K562 treated with DMSO at 1 percent for 4 hours (cell line): ENCODE results near the gene ZNF84. TPM values are rescaled to one million over a fixed set of nuclear protein-coding genes. Genes with fewer than 3 reads are reported as not detected.

Experiments used
- total RNA-seq: library from RNA; unstranded; fragments of 300-600 nt; gene quantifications from 2 replicates; pipeline ENCODE4 v1.2.3, GENCODE V29; 2022; ENCODE audit not compliant: insufficient read depth

The ZNF84 gene
- 7.4 and 8.2 TPM in 2 replicates for total RNA-seq

DNA sequence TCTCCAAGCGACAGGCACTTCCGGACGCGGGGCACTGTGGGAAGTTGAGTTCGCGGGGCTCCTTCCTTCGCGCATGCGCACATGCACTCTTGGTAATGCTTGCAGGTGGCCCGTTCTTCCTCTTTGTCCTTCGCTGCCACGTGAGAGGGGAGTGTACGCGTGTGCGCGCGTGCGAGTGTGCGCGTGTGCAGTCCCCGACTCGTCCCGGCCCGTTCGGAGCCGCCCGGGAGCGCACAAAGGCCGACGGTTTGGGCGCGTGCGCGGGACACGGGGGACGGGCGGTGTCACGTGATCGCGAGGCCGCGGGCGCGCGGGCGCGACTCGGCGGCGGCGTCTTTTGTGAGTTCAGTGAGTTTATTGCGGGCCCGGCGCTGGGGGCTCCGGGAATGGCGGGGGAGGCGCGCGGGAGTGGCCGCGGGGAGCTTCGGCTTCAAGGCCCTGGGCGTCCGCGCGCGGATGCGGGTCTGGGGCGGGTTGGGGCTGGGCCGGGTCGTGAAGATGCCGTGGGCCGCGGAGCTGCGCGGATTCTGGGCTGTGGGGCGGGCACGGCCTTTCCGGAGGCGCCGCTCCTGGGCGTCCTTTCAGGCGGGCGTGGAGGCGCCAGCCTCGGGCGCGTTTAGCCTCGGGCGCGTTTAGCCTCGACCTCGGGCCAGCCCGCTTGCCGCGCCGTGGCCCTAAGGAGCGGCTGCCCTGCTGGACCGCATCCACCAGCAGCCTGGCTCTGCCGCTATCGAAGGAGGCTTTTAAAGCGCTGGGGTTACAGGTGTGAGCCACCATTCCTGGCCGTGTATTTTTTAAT is at the start of gene ZNF84:
ZNF84 (plus strand) TSS at position 303 of the 799 bp plus-strand sequence. CDS start 3,959 bp downstream, outside the sequence.

DNA sequence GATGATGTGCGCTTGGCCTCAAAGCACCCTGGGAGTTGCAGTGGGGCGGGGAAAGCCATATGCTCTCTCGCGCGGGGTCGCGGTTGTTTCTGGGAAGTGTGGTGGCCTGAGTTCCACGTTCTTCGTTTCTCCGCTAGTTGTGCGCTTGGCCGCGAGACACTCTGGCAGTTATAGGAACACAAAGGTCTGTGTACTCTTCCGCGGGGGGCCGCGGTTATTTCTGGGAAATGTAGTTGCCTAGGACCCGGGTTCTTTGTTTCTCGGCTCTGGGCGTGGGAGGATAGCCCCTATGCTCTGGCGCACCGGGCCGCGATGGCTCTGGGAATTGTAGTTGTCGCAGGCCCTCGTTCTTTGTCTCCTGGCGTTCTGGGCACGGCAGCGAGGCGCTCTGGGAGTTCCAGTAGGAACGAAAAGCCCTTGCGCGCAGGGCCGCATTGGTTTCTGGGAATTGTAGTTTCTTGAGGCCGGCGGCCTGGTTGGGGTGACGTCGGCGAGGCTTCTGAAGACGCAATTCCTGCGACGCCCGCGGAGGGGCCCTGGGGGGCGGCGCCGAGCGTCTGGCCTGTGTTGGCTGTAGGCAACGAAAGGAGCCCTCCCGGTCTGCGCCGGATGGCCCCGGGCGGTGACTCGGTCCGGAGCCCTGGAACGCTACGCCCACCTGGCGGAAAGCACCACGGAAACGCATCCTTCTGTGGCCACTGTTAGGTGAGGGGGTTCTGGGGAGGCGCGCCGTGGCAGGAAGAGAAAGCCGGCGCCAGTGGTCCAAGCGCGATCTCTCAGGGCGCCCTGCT is 43.3 kb downstream of the ZNF84 start, which contains the start of gene ZNF140:
ZNF140 (plus strand) TSS at position 556 of the 791 bp plus-strand sequence. CDS start 398 bp downstream, outside the sequence.

Other genes with a start within 250 kb of the ZNF84 start
- gene GOLGA3, start 208.6 kb upstream of the ZNF84 start, total RNA-seq: 26.1 and 36.3 TPM in 2 replicates
- 20.2 and 25.5 TPM in 2 replicates for gene CHFR, start 149.9 kb upstream of the ZNF84 start, total RNA-seq
- 0.52 and 2.4 TPM in 2 replicates for gene ZNF605, start 81.2 kb upstream of the ZNF84 start, total RNA-seq
- 5.3 and 5.4 TPM in 2 replicates for gene ZNF26, start 51.1 kb upstream of the ZNF84 start, total RNA-seq
- gene ZNF140, start 43.4 kb downstream of the ZNF84 start, total RNA-seq: 10.2 and 15.1 TPM in 2 replicates
- 0.33 TPM in 2 replicates for gene ZNF891, start 92.8 kb downstream of the ZNF84 start, total RNA-seq
- 7.2 and 10.5 TPM in 2 replicates for gene ZNF10, start 93.1 kb downstream of the ZNF84 start, total RNA-seq
- 4.5 and 5.4 TPM in 2 replicates for gene ZNF268, start 144.0 kb downstream of the ZNF84 start, total RNA-seq
- gene ANHX, start 198.4 kb downstream of the ZNF84 start, total RNA-seq: not detected in 2 replicates